DMS 273 treated with DMSO at 0.1 percent for 48 hours (cell line): ENCODE measurements around the gene PTPA.
"Not testable (repeated sequence)": the region's sequence is repeated elsewhere in the genome, so short reads cannot be mapped to it uniquely, and the experiment has no call there.

ENCODE experiments used
- DNase-seq: peaks from one replicate; lab custom pipeline; 2025; lab: John Stamatoyannopoulos, UW

The PTPA gene

DNA sequence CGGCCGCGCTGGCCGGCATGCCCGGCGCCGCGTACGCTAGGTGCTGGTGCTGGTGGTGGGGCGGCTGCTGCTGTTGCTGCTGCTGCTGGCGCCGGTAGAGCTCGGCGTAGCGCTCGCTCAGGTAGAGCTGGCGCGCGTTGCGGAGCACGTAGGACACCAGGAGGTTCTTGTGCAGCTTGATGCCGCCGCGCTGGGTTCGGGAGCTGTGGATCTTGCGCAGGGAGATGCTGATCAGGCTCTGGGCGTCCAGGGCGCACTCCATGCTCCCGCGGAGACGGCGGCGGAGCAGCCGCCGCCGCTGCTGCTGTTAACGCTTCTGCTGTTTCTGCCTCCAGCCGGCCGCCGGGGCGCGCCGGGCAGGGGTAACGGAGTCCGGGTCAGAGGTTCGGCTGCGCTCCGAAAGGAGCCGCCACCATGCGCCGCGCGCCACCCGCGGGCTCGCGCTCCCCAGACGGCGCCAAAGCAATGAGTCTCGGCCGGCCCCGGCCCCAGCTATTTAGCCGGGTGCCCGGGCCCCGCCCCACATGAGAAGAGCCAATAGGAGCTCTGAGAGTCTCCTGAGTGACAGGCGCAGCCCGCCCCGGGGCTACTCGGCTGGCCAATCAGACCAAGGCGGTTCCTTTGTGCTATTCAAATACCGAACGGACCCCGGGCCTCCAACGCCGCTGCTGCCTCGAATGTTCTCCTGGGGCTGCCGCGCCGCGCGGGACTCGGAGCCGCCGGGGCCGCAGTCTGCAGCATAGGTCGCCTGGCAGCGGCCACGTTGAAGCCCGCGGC, 66.8 kb downstream of the PTPA start, which contains the start of gene IER5L:
Gene IER5L (minus strand): TSS at position 471 of the 777 bp plus-strand sequence. CDS start 209 bp downstream, at position 262.
- DNase-seq: peak; percentile 84

GRCh38 chr9:129178568-129179382, 67.6 kb downstream of the PTPA start:
- DNase-seq: no peak

GRCh38 chr9:129181246-129181645, 70.0 kb downstream of the PTPA start:
- no peak for DNase-seq

DNA sequence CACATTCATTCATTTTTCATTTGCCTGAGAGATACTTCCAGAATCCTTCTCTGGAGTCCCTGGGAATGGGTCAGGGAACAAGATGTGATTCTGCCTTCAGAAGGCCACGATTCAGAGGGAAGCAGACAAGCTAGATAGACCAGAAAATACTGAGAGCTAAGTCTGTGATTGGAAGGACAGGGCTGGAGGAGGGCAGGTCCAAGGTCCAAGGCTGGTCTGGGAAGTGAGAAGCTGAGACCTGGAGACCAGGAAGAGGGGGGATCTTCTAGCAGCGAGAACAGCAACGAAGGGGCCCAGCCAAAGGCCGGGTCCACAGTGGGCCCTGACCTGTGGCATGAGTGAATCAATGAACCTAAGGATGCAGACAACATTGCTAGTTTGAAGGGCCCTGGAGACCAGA, 70.9 kb downstream of the PTPA start:
- DNase-seq: no peak

DNA sequence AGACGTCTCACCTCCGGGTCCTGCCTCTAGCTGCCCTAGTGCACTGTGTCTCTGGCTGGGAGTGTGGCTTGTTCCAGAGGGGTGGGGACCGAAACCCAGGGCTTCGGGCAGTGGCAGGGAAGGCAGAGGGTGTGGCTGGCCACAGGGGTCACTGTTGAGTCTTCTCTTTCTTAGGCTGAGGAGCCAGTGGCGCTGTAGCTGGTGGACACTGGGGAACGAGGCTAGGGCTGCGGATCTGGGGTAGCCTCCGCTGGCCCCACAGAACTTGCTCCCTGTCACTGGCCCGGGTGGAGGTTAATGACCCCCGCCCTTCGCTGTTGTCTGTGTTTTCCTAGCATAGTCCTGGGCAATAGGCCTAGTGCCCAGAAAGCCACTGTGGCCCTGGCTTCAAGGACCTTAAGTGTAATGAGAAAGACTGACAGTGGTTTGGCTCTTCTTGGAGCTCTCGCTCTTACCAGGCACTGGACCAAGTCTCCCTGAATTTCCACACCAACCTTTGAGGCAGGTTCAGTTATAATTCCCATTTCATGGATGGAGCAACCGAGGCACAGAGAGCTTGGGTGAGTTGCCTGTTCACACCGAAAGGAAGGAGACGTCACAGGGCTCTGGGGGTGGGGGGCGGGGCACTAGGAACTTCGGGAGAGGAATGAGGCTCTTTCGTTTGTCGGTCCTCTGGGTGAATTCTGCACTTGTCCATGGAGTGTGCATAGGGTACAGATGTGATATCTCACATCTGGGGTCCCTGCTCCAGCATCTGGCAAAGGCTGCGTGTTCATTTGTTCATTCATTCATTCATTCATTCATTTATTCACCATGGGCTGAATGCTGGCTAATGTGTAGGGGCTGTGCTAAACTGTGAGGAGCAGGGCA, 71.6 kb downstream of the PTPA start:
- no peak for DNase-seq

GRCh38 chr9:129183495-129184218, 72.4 kb downstream of the PTPA start:
- no peak for DNase-seq

GRCh38 chr9:129184219-129184524, 73.0 kb downstream of the PTPA start:
- DNase-seq: no peak

- no peak for DNase-seq
These were observed 73.4 kb downstream of the PTPA start for GRCh38 chr9:129184596-129185122.

- no peak for DNase-seq
These were observed 74.2 kb downstream of the PTPA start for GRCh38 chr9:129185402-129185801.

DNA sequence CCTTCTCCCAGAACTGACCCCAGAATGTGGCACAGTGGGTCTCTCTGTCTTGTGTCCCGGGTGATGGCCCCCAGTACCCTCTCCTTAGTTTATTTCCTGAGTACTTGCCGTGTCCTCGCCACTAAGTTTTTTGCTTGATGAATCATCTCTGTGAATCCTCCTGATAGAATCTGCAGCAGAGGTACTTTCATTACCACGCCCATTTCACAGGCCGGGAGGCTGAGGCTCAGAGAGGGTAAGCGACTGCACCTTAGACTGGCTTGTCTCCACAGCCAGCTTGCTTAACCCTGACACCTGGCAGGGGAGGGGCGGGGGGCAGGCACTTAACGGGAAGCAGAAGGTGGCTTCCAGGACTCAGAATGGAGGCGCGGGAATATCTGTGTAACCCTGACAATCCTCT, 74.8 kb downstream of the PTPA start:
- DNase-seq: no peak

DNA sequence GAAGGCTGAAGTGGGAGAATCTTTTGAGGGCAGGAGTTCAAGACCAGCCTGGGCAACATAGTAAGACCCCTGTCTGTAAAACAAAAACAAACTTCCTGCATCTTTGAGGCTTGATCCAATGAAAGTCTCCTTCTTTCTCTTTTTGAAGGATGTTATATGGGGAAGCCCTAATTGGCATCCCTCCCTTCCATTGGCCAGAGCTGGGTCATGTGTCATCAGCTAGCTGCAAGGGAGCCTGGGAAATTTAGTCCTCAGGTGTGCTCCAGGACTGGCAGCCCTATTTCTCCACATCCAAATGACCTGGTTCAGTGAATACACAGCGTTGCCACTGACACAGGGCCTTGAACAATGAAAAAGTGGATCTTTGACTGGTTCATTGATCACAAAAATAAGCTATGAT, 75.8 kb downstream of the PTPA start:
- no peak for DNase-seq

DNA sequence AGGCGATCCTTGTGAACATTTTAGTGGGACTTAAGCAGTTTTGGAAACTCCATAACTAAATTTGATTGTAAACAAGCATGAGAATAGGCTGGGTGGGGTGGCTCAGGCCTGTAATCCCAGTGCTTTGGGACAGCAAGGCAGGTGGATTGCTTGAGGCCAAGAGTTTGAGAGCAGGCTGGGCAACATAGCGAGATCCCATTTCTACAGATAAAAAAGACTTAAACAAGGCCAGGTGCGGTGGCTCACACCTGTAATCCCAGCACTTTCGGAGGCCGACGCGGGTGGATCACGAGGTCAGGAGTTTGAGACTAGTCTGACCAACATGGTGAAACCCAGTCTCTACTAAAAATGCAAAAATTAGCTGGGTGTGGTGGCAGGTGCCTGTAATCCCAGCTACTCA, 78.8 kb downstream of the PTPA start:
- not testable (repeated sequence) for DNase-seq

GRCh38 chr9:129191234-129191633, 80.0 kb downstream of the PTPA start:
- no peak for DNase-seq

- DNase-seq: no peak
These were observed 82.4 kb downstream of the PTPA start for GRCh38 chr9:129193655-129194054.

DNA sequence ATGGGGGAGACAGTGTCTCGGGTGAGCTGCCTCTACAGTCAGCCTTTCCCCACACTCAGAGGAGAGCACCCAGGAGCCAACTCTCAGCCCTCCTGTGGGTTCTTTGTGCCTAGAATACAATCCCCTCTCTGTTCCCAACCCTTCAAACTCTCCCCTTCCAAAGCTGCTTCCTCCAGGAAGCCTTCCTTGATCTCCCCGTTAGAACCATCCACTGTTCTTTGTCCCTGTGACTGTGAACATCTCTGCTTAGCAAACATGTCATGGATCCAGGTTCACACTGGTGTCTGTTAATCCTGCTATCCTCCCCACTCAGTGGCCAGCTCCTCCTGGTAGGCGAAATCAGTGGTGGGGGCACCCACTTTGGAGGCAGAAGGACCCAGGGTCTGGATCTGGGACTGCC, 83.0 kb downstream of the PTPA start:
- DNase-seq: no peak

- DNase-seq: no peak
These were observed 84.4 kb downstream of the PTPA start for GRCh38 chr9:129195606-129196005.

DNA sequence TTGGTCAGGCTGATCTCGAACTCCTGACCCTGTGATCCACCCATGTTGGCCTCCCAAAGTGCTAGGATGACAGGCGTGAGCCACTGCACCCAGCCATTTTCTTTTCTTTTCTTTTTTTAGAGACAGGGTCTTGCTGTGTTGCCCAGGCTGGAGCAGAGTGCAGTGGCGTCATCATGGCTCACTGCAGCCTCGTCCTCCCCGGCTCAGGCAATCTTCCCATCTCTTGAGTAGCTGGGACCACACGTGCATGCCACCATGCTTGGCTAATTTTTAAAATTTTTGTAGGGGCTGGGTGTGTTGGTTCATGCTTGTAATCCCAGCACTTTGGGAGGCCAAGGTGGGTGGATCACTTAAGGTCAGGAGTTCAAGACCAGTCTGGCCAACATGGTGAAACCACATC, 85.8 kb downstream of the PTPA start:
- not testable (repeated sequence) for DNase-seq

GRCh38 chr9:129197978-129198318, 86.7 kb downstream of the PTPA start:
- no peak for DNase-seq
